ENCODE data around the gene RPA4.

The RPA4 gene

DNA sequence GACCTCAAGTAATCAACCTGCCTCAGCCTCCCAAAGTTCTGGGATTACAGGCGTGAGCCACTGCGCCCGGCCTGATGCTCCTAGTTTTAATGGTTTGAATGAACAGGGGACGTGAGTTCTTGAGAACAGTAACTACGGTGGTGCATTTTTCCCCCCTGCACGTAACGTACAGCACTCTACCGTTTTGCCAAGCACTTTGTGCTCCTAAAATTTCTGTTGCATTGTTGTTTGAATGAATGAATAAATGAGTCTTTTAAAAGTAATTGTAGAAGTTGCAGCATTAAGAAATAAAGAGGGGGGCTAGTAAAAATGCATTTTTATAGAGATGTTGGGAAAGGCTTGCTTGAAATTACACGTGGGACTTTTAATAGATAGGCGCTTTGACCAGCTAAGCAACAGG is at the start of gene RPA4:
Gene RPA4, plus strand, starts transcription at position 301 of the 400 bp plus-strand sequence. CDS start 403 bp downstream, outside the sequence.
- Histone ChIP-seq H3K4me1 (ENCODE audit: insufficient read depth, low read length, poor library complexity, severe bottlenecking) (no peaks in the 10 kb centered on the region), H3K36me3 (ENCODE audit: insufficient read depth, low read length) (no peaks in the 10 kb centered on the region), H3K79me2 (ENCODE audit: insufficient read depth, low read length) (no peaks in the 10 kb centered on the region), H3K9ac (ENCODE audit: low read depth, low read length, poor library complexity, severe bottlenecking) (no peak within 1 kb of the TSS), H4K20me1 (ENCODE audit: insufficient read depth, low read length, poor library complexity, severe bottlenecking) (no peaks in the 10 kb centered on the region), H3K4me3 (ENCODE audit: low read length, poor library complexity, severe bottlenecking) (no peak within 1 kb of the TSS), H3K27me3 (ENCODE audit: insufficient read depth, low read length, poor library complexity, severe bottlenecking) (no peaks in the 10 kb centered on the region), H2AFZ (ENCODE audit: low read length) (no peak within 1 kb of the TSS), H3K4me2 (ENCODE audit: low read depth, low read length, poor library complexity, severe bottlenecking) (no peak within 1 kb of the TSS), H3K9me3 (ENCODE audit: insufficient read depth, low read depth, low read length) (no peaks in the 10 kb centered on the region), H3F3A (ENCODE audit: low read depth) (no peaks in the 10 kb centered on the region), H3K9me2 (replicated peaks; ENCODE audit: low read depth, low read length) (no peaks in the 10 kb centered on the region)
- TF ChIP-seq CTCF (conservative IDR thresholded peaks at IDR 0.05; ENCODE audit: low read length): no peak
- no peak for TF ChIP-seq EZH2phosphoT487 (IDR thresholded peaks at IDR 0.05; ENCODE audit: borderline replicate concordance)

DNA sequence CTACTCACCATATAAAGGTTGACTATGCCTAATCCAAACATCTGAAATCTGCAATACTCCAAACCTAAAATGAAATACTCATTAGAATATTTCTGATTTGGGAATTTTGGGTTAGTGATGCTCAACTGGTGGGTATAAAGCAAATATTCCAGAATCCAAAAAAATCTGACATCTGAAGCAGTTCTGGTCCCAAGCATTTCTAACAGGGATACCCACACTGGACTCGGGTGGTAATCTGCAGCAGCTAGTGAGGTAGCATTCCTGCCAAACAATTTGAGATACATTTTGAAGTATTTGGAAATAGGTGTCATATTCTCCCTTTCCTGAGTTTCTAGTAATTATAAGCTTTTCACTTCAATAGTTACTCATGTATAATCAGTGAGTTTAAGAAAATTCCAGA is 49.6 kb upstream of the RPA4 start:
- Histone ChIP-seq H3F3A (ENCODE audit: low read depth) (no peaks in the 10 kb centered on the region), H4K20me1 (ENCODE audit: insufficient read depth, low read length, poor library complexity, severe bottlenecking) (no peaks in the 10 kb centered on the region)
- TF ChIP-seq CTCF (conservative IDR thresholded peaks at IDR 0.05; ENCODE audit: low read length) (no peak), EZH2phosphoT487 (IDR thresholded peaks at IDR 0.05; ENCODE audit: borderline replicate concordance) (no peak)

GRCh38 chrX:96835660-96836289 is 47.9 kb upstream of the RPA4 start:
- no peaks in the 10 kb centered on the region for H3K9me3 ChIP-seq (ENCODE audit: insufficient read depth, low read depth, low read length)
- no peaks in the 10 kb centered on the region for H3K4me1 ChIP-seq (ENCODE audit: insufficient read depth, low read length, poor library complexity, severe bottlenecking)
- H3K79me2 ChIP-seq (ENCODE audit: insufficient read depth, low read length): no peaks in the 10 kb centered on the region
- H3K4me3 ChIP-seq (ENCODE audit: low read length, poor library complexity, severe bottlenecking): no peak overlapping the region
- TF ChIP-seq CTCF (conservative IDR thresholded peaks at IDR 0.05; ENCODE audit: low read length) (no peak), EZH2phosphoT487 (IDR thresholded peaks at IDR 0.05; ENCODE audit: borderline replicate concordance) (no peak)
- no peaks in the 10 kb centered on the region for H3F3A ChIP-seq (ENCODE audit: low read depth)
- no peak overlapping the region for H3K4me2 ChIP-seq (ENCODE audit: low read depth, low read length, poor library complexity, severe bottlenecking)
- no peak overlapping the region for H3K9ac ChIP-seq (ENCODE audit: low read depth, low read length, poor library complexity, severe bottlenecking)
- H3K27me3 ChIP-seq (ENCODE audit: insufficient read depth, low read length, poor library complexity, severe bottlenecking): no peaks in the 10 kb centered on the region
- no peak overlapping the region for H2AFZ ChIP-seq (ENCODE audit: low read length)
- no peaks in the 10 kb centered on the region for H3K9me2 ChIP-seq (replicated peaks; ENCODE audit: low read depth, low read length)
- no peaks in the 10 kb centered on the region for H3K36me3 ChIP-seq (ENCODE audit: insufficient read depth, low read length)
- H4K20me1 ChIP-seq (ENCODE audit: insufficient read depth, low read length, poor library complexity, severe bottlenecking): no peaks in the 10 kb centered on the region

More for the DNA sequence above, 49.6 kb upstream of the RPA4 start:
- Histone ChIP-seq H3K9me2 (replicated peaks; ENCODE audit: low read depth, low read length) (no peaks in the 10 kb centered on the region), H3K4me2 (ENCODE audit: low read depth, low read length, poor library complexity, severe bottlenecking) (no peak overlapping the region), H3K9ac (ENCODE audit: low read depth, low read length, poor library complexity, severe bottlenecking) (no peak overlapping the region), H3K36me3 (ENCODE audit: insufficient read depth, low read length) (no peaks in the 10 kb centered on the region), H3K79me2 (ENCODE audit: insufficient read depth, low read length) (no peaks in the 10 kb centered on the region), H2AFZ (ENCODE audit: low read length) (no peak overlapping the region), H3K27me3 (ENCODE audit: insufficient read depth, low read length, poor library complexity, severe bottlenecking) (no peaks in the 10 kb centered on the region), H3K4me3 (ENCODE audit: low read length, poor library complexity, severe bottlenecking) (no peak overlapping the region), H3K9me3 (ENCODE audit: insufficient read depth, low read depth, low read length) (no peaks in the 10 kb centered on the region), H3K4me1 (ENCODE audit: insufficient read depth, low read length, poor library complexity, severe bottlenecking) (no peaks in the 10 kb centered on the region)
